CD4-positive, alpha-beta T cell treated with Interleukin-15 for 1 hour (primary cell): ENCODE data around the gene GLUD1.
"Not testable (repeated sequence)": the region's sequence is repeated elsewhere in the genome, so short reads cannot be mapped to it uniquely, and the experiment has no call there.

Experiments used
- DNase-seq: peaks from one replicate; pipeline ENCODE4 v3.0.0-alpha.2; 2020

The GLUD1 gene

GRCh38 chr10:87038786-87039185 is 55.9 kb downstream of the GLUD1 start:
- DNase-seq = no peak

- no peak for DNase-seq
Measured at GRCh38 chr10:87038286-87038717, 56.3 kb downstream of the GLUD1 start.

GRCh38 chr10:87036623-87037022 is 58.0 kb downstream of the GLUD1 start:
- DNase-seq = no peak

GRCh38 chr10:87030912-87031635 is 63.6 kb downstream of the GLUD1 start:
- DNase-seq = no peak

GRCh38 chr10:87030419-87030818 is 64.2 kb downstream of the GLUD1 start:
- not testable (repeated sequence) for DNase-seq

GRCh38 chr10:87026747-87027508 is 67.7 kb downstream of the GLUD1 start:
- not testable (repeated sequence) for DNase-seq

GRCh38 chr10:87025285-87025958 is 69.2 kb downstream of the GLUD1 start:
- not testable (repeated sequence) for DNase-seq

- DNase-seq = not testable (repeated sequence)
Measured at GRCh38 chr10:87020056-87020455, 74.6 kb downstream of the GLUD1 start, which contains the start of gene FAM25A. TSS of gene FAM25A (plus strand) at chr10:87020294. CDS start at chr10:87020325, 31 bp downstream.

GRCh38 chr10:87019504-87019903 is 75.1 kb downstream of the GLUD1 start:
- DNase-seq = not testable (repeated sequence)

- DNase-seq = not testable (repeated sequence)
Measured at GRCh38 chr10:87019066-87019465, 75.6 kb downstream of the GLUD1 start.

- not testable (repeated sequence) for DNase-seq
Measured at GRCh38 chr10:87018127-87018526, 76.5 kb downstream of the GLUD1 start.

- not testable (repeated sequence) for DNase-seq
Measured at GRCh38 chr10:87014986-87015716, 79.5 kb downstream of the GLUD1 start.

GRCh38 chr10:87013528-87013927 is 81.1 kb downstream of the GLUD1 start:
- DNase-seq = not testable (repeated sequence)

GRCh38 chr10:87009134-87009696 is 85.4 kb downstream of the GLUD1 start:
- DNase-seq = not testable (repeated sequence)

- DNase-seq = not testable (repeated sequence)
Measured at GRCh38 chr10:87008303-87008702, 86.3 kb downstream of the GLUD1 start.

GRCh38 chr10:87007674-87008073 is 87.0 kb downstream of the GLUD1 start:
- DNase-seq = not testable (repeated sequence)

GRCh38 chr10:87007124-87007523 is 87.5 kb downstream of the GLUD1 start:
- not testable (repeated sequence) for DNase-seq

- DNase-seq = no peak
Measured at GRCh38 chr10:87000491-87000890, 94.2 kb downstream of the GLUD1 start.
